ENCODE results near the gene KLHL18. TPM values are rescaled to one million over a fixed set of nuclear protein-coding genes. Genes with fewer than 3 reads are reported as not detected.
"Not testable (repeated sequence)": the region's sequence is repeated elsewhere in the genome, so short reads cannot be mapped to it uniquely, and the experiment has no call there.

The KLHL18 gene
- total RNA-seq, 3 donors from 2014 or later (not counting 1 experiment from before 2014, with no cell fraction given), result 37.3 to 47.9 (median 45.2) TPM

GRCh38 chr3:47355010-47355409 lies 72.3 kb downstream of the KLHL18 start:
- H3K36me3 Mint-ChIP-seq, result no peaks in the 10 kb centered on the region
- Histone ChIP-seq H3K36me3 (ENCODE audit: control insufficient read depth, insufficient read depth, low read length) (no peaks in the 10 kb centered on the region), H3K27ac (ENCODE audit: low read length) (no peak overlapping the region), H3K9me3 (ENCODE audit: control insufficient read depth, insufficient read depth, low read length) (peaks cover 16% of the 10 kb centered on the region), H3K4me3 (ENCODE audit: low read length) (no peak overlapping the region), H3K4me1 (ENCODE audit: control insufficient read depth, insufficient read depth, low read length) (no peaks in the 10 kb centered on the region), H3K27me3 (ENCODE audit: control insufficient read depth, insufficient read depth, low read length) (no peaks in the 10 kb centered on the region)
- no peak for DNase-seq
- peaks cover 0 to 4% of the 10 kb centered on the region in 2 donors for H3K4me1 Mint-ChIP-seq
- TF ChIP-seq, protein P1, sequence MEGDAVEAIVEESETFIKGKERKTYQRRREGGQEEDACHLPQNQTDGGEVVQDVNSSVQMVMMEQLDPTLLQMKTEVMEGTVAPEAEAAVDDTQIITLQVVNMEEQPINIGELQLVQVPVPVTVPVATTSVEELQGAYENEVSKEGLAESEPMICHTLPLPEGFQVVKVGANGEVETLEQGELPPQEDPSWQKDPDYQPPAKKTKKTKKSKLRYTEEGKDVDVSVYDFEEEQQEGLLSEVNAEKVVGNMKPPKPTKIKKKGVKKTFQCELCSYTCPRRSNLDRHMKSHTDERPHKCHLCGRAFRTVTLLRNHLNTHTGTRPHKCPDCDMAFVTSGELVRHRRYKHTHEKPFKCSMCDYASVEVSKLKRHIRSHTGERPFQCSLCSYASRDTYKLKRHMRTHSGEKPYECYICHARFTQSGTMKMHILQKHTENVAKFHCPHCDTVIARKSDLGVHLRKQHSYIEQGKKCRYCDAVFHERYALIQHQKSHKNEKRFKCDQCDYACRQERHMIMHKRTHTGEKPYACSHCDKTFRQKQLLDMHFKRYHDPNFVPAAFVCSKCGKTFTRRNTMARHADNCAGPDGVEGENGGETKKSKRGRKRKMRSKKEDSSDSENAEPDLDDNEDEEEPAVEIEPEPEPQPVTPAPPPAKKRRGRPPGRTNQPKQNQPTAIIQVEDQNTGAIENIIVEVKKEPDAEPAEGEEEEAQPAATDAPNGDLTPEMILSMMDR (IDR thresholded peaks at IDR 0.05), result no peak
- H3K4me3 Mint-ChIP-seq, result no peak overlapping the region
- WGBS (ENCODE audit: insufficient coverage), result 97% methylated on average over 3 of the region's 3 CpGs
- intact Hi-C loops (cut with micrococcal nuclease), result no loop called here
- no peaks in the 10 kb centered on the region for H3K27me3 Mint-ChIP-seq (ENCODE audit: low read depth in 2 of 2)
- no peak overlapping the region for H3K27ac Mint-ChIP-seq
- ATAC-seq, result no peak
- peaks cover 0 to 2% of the 10 kb centered on the region in 2 donors for H3K9me3 Mint-ChIP-seq

GRCh38 chr3:47356201-47356600 lies 73.5 kb downstream of the KLHL18 start:
- Histone ChIP-seq H3K4me3 (ENCODE audit: low read length) (no peak overlapping the region), H3K27ac (ENCODE audit: low read length) (no peak overlapping the region), H3K36me3 (ENCODE audit: control insufficient read depth, insufficient read depth, low read length) (no peaks in the 10 kb centered on the region), H3K4me1 (ENCODE audit: control insufficient read depth, insufficient read depth, low read length) (no peaks in the 10 kb centered on the region), H3K9me3 (ENCODE audit: control insufficient read depth, insufficient read depth, low read length) (peaks cover 21% of the 10 kb centered on the region), H3K27me3 (ENCODE audit: control insufficient read depth, insufficient read depth, low read length) (no peaks in the 10 kb centered on the region)
- TF ChIP-seq, protein P1 (IDR thresholded peaks at IDR 0.05), result no peak
- ATAC-seq (no peak), DNase-seq (no peak)
- WGBS (ENCODE audit: insufficient coverage), result 91% methylated on average over 31 of the region's 31 CpGs
- no peaks in the 10 kb centered on the region for H3K27me3 Mint-ChIP-seq (ENCODE audit: low read depth in 2 of 2)
- intact Hi-C loops (cut with micrococcal nuclease), result no loop called here
- H3K36me3 Mint-ChIP-seq, result no peaks in the 10 kb centered on the region
- no peak overlapping the region for H3K27ac Mint-ChIP-seq
- no peak overlapping the region for H3K4me3 Mint-ChIP-seq
- peaks cover 3 to 7% of the 10 kb centered on the region in 2 donors for H3K9me3 Mint-ChIP-seq
- peaks cover 0 to 4% of the 10 kb centered on the region in 2 donors for H3K4me1 Mint-ChIP-seq

GRCh38 chr3:47359323-47359722 lies 76.6 kb downstream of the KLHL18 start:
- ATAC-seq (no peak), DNase-seq (no peak)
- Mint-ChIP-seq H3K9me3 (peaks cover 3 to 7% of the 10 kb centered on the region in 2 donors), H3K36me3 (no peaks in the 10 kb centered on the region), H3K27ac (no peak overlapping the region), H3K4me3 (no peak overlapping the region), H3K27me3 (ENCODE audit: low read depth in 2 of 2) (no peaks in the 10 kb centered on the region), H3K4me1 (peaks cover 9 to 10% of the 10 kb centered on the region in 2 donors)
- peaks cover 12% of the 10 kb centered on the region for H3K4me1 ChIP-seq (ENCODE audit: control insufficient read depth, insufficient read depth, low read length)
- H3K36me3 ChIP-seq (ENCODE audit: control insufficient read depth, insufficient read depth, low read length), result no peaks in the 10 kb centered on the region
- no peak overlapping the region for H3K27ac ChIP-seq (ENCODE audit: low read length)
- no peak overlapping the region for H3K4me3 ChIP-seq (ENCODE audit: low read length)
- H3K27me3 ChIP-seq (ENCODE audit: control insufficient read depth, insufficient read depth, low read length), result no peaks in the 10 kb centered on the region
- intact Hi-C loops (cut with micrococcal nuclease), result no loop called here
- WGBS (ENCODE audit: insufficient coverage), result 80% methylated on average over 1 of the region's 1 CpG
- H3K9me3 ChIP-seq (ENCODE audit: control insufficient read depth, insufficient read depth, low read length), result peaks cover 21% of the 10 kb centered on the region
- TF ChIP-seq, protein P1 (IDR thresholded peaks at IDR 0.05), result no peak

DNA sequence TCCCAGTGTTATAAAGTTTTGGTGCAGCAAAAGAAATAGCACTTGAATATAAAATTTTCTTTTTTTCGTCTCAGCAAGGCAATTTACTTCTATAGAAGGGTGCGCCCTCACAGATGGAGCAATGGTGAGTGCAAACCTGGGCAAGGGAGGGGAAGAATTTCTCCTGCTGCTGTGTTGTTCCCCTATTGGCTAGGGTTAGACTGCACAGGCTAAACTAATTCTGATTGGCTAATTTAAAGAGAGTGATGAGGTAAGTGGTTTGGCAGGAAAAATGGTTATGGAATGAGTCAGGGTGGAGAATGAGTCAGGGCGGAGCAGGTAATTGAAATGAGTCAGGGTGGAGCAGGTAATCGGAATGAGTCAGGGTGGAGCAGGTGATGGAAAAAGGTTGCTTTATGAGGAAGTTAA lies 77.4 kb downstream of the KLHL18 start:
- H3K4me3 ChIP-seq (ENCODE audit: low read length); H3K4me3 Mint-ChIP-seq; H3K9me3 Mint-ChIP-seq; intact Hi-C loops (cut with micrococcal nuclease); H3K27ac ChIP-seq (ENCODE audit: low read length); H3K27ac Mint-ChIP-seq; DNase-seq; H3K36me3 ChIP-seq (ENCODE audit: control insufficient read depth, insufficient read depth, low read length); H3K36me3 Mint-ChIP-seq; ATAC-seq; H3K27me3 ChIP-seq (ENCODE audit: control insufficient read depth, insufficient read depth, low read length); H3K27me3 Mint-ChIP-seq (ENCODE audit: low read depth in 2 of 2): not testable (repeated sequence)
- H3K4me1 Mint-ChIP-seq, result peaks cover 9 to 10% of the 10 kb centered on the region in 2 donors
- peaks cover 21% of the 10 kb centered on the region for H3K9me3 ChIP-seq (ENCODE audit: control insufficient read depth, insufficient read depth, low read length)
- WGBS (ENCODE audit: insufficient coverage), result 90% methylated on average over 4 of the region's 4 CpGs
- H3K4me1 ChIP-seq (ENCODE audit: control insufficient read depth, insufficient read depth, low read length), result peaks cover 12% of the 10 kb centered on the region
